H1 (cell line): ENCODE measurements around the gene COG7. TPM values are rescaled to one million over a fixed set of nuclear protein-coding genes. Genes with fewer than 3 reads are reported as not detected.

Experiments used
- CTCF ChIA-PET: fragments of 300-600 bp; sonication (Branson Sonifier 250); formaldehyde crosslinking; loops from one replicate; lab custom pipeline; 2021; ENCODE audit not compliant: partially characterized antibody; lab: Charles Lee
- POLR2A ChIA-PET: fragments of 300-600 bp; sonication (Branson Sonifier 250); formaldehyde crosslinking; loops from one replicate; lab custom pipeline; 2021; ENCODE audit warnings: inconsistent platforms; ENCODE audit not compliant: partially characterized antibody; lab: Charles Lee
- DNase-seq, 2 experiments: peaks; one replicate each; pipeline versions ENCODE4 v3.0.0 to v3.0.0-alpha.2; 2010 to 2022; ENCODE audit warnings: low spot score in 2 of 2, low read depth in 1 of 2, mixed read lengths in 1 of 2
- FAIRE-seq: peaks from 2 replicates; lab custom pipeline; 2011; peaks lifted over from hg19 to GRCh38; lab: Jason Lieb, UNC
- H2AFZ ChIP-seq: 2 replicates; pipeline ENCODE4 v1.8.1; 2012; ENCODE audit warnings: low read length, inconsistent platforms
- H2AK5ac ChIP-seq: 2 replicates; pipeline ENCODE4 v1.6.1; 2013; ENCODE audit warnings: low read depth, low read length
- H2BK120ac ChIP-seq: replicated peaks from 2 replicates; pipeline ENCODE3; 2013; ENCODE audit warnings: low read depth, low read length, inconsistent platforms
- H2BK12ac ChIP-seq: 2 replicates; pipeline ENCODE4 v1.6.1; 2013; ENCODE audit warnings: low read depth, low read length
- H2BK15ac ChIP-seq: 2 replicates; pipeline ENCODE4 v1.6.1; 2013; ENCODE audit warnings: low read length
- H2BK20ac ChIP-seq: 2 replicates; pipeline ENCODE4 v1.6.1; 2013; ENCODE audit warnings: low read length
- H2BK5ac ChIP-seq: 2 replicates; pipeline ENCODE4 v1.6.1; 2013; ENCODE audit warnings: low read depth, low read length
- H3K14ac ChIP-seq: 2 replicates; pipeline ENCODE4 v1.6.1; 2013; ENCODE audit warnings: inconsistent platforms; ENCODE audit not compliant: insufficient read length
- H3K18ac ChIP-seq: 2 replicates; pipeline ENCODE4 v1.6.1; 2013; ENCODE audit warnings: low read length; ENCODE audit errors: extremely low read depth
- H3K23ac ChIP-seq: 2 replicates; pipeline ENCODE4 v1.6.1; 2013; ENCODE audit warnings: inconsistent platforms; ENCODE audit not compliant: insufficient read length
- H3K23me2 ChIP-seq: 2 replicates; pipeline ENCODE4 v1.6.1; 2013; ENCODE audit warnings: low read depth, low read length
- H3K27ac ChIP-seq: 2 replicates; pipeline ENCODE4 v1.6.1; 2011; ENCODE audit warnings: low read depth, low read length, inconsistent platforms
- H3K27me3 ChIP-seq, 4 experiments: replicated peaks in 1 of 4; 1 replicate in 1 of 4; 2 replicates in 3 of 4; pipeline versions ENCODE4 v1.6.1 to v1.8.1; 2011 to 2013; ENCODE audit warnings: low read length in 3 of 4, mild to moderate bottlenecking in 3 of 4, inconsistent platforms in 2 of 4, mixed read lengths in 2 of 4, moderate library complexity in 1 of 4; ENCODE audit not compliant: control insufficient read depth in 3 of 4, insufficient read depth in 3 of 4; ENCODE audit errors: extremely low read depth in 1 of 4
- H3K36me3 ChIP-seq, 4 experiments: 2 replicates each; pipeline versions ENCODE4 v1.6.1 to v1.8.1; 2011 to 2013; ENCODE audit warnings: mild to moderate bottlenecking in 4 of 4, low read length in 3 of 4, moderate library complexity in 2 of 4, control low read depth in 1 of 4, inconsistent platforms in 1 of 4; ENCODE audit not compliant: insufficient read depth in 4 of 4, control insufficient read depth in 2 of 4
- H3K4ac ChIP-seq: replicated peaks from 2 replicates; pipeline ENCODE3; 2013; ENCODE audit warnings: low read length, low read depth, mixed read lengths, inconsistent platforms; ENCODE audit not compliant: insufficient read length
- H3K4me1 ChIP-seq, 4 experiments: replicated peaks in 1 of 4; 1 replicate in 1 of 4; 2 replicates in 3 of 4; pipeline versions ENCODE4 v1.6.1 to v1.8.1; 2011 to 2013; ENCODE audit warnings: low read length in 3 of 4, inconsistent platforms in 2 of 4, mixed read lengths in 1 of 4; ENCODE audit not compliant: insufficient read depth in 4 of 4, control insufficient read depth in 3 of 4
- H3K4me2 ChIP-seq, 2 experiments: 2 replicates each; pipeline versions ENCODE4 v1.6.1 to v1.8.1; 2011 to 2013; ENCODE audit warnings: low read depth in 2 of 2, low read length in 2 of 2, control low read depth in 1 of 2, inconsistent platforms in 1 of 2, mild to moderate bottlenecking in 1 of 2; ENCODE audit not compliant: insufficient read depth in 1 of 2
- H3K4me3 ChIP-seq, 4 experiments: fragments of 200-600, 300-600 bp in 1 of 4; sonication (generic), shearing (Covaris generic), sonication (Bioruptor Twin) in 1 of 4; 2 replicates each; pipeline versions ENCODE4 v1.5.1 to v1.8.1; 2011 to 2016; ENCODE audit warnings: low read length in 4 of 4, low read depth in 3 of 4, control low read depth in 2 of 4, inconsistent platforms in 2 of 4, mild to moderate bottlenecking in 2 of 4, mixed read lengths in 1 of 4, moderate library complexity in 1 of 4; ENCODE audit not compliant: insufficient read depth in 2 of 4; ENCODE audit errors: extremely low read depth in 1 of 4
- H3K56ac ChIP-seq: replicated peaks from 2 replicates; pipeline ENCODE3; 2013; ENCODE audit warnings: low read depth, mild to moderate bottlenecking, mixed read lengths, low read length, inconsistent platforms; ENCODE audit not compliant: insufficient read length
- H3K79me1 ChIP-seq: 2 replicates; pipeline ENCODE4 v1.6.1; 2013; ENCODE audit warnings: low read depth, low read length, control low read depth
- H3K79me2 ChIP-seq, 2 experiments: 2 replicates each; pipeline versions ENCODE4 v1.6.1 to v1.8.1; 2012 to 2013; ENCODE audit warnings: low read length in 2 of 2, mild to moderate bottlenecking in 2 of 2, inconsistent platforms in 1 of 2; ENCODE audit not compliant: insufficient read depth in 2 of 2, control insufficient read depth in 1 of 2
- H3K9ac ChIP-seq, 4 experiments: replicated peaks in 1 of 4; 1 replicate in 1 of 4; 2 replicates in 3 of 4; pipeline versions ENCODE4 v1.6.1 to v1.8.1; 2011 to 2013; ENCODE audit warnings: low read depth in 3 of 4, low read length in 3 of 4, control low read depth in 2 of 4, mild to moderate bottlenecking in 2 of 4, moderate library complexity in 2 of 4, inconsistent platforms in 1 of 4; ENCODE audit errors: extremely low read depth in 1 of 4
- H3K9me3 ChIP-seq, 2 experiments: 2 replicates each; pipeline versions ENCODE4 v1.6.1 to v1.8.1; 2012 to 2013; ENCODE audit warnings: mild to moderate bottlenecking in 2 of 2, moderate library complexity in 2 of 2, control low read depth in 1 of 2, inconsistent platforms in 1 of 2, low read depth in 1 of 2, low read length in 1 of 2, mixed read lengths in 1 of 2; ENCODE audit not compliant: insufficient read depth in 2 of 2
- H4K20me1 ChIP-seq, 2 experiments: replicated peaks in 1 of 2; 2 replicates each; pipeline versions ENCODE3 to v1.8.1; 2011 to 2013; ENCODE audit warnings: inconsistent platforms in 2 of 2, low read length in 2 of 2, mild to moderate bottlenecking in 1 of 2; ENCODE audit not compliant: insufficient read depth in 2 of 2, control insufficient read depth in 1 of 2
- H4K5ac ChIP-seq: 2 replicates; pipeline ENCODE4 v1.6.1; 2013; ENCODE audit warnings: low read length, low read depth, mixed read lengths, inconsistent platforms; ENCODE audit not compliant: insufficient read length
- H4K8ac ChIP-seq: 2 replicates; pipeline ENCODE4 v1.8.0; 2013; ENCODE audit warnings: mild to moderate bottlenecking, moderate library complexity, low read length, inconsistent platforms; ENCODE audit not compliant: insufficient read depth; ENCODE audit errors: extremely low read depth
- H4K91ac ChIP-seq: replicated peaks from 2 replicates; pipeline ENCODE3; 2013; ENCODE audit warnings: low read length, mixed read lengths, inconsistent platforms; ENCODE audit not compliant: insufficient read length
- KDM5A ChIP-seq: fragments of 200-600 bp; IDR thresholded peaks from 2 replicates; pipeline ENCODE4 v1.7.1; 2012; ENCODE audit warnings: mild to moderate bottlenecking, low read length, inconsistent platforms, mixed read lengths
- WGBS, 2 experiments: shearing (Covaris generic) in 1 of 2; methylation state at CpG; one replicate each; pipeline versions ENCODE4 v1.1.6 to v1.1.7; 2013 to 2015; ENCODE audit warnings: low lambda C conversion rate in 2 of 2, mixed read lengths in 2 of 2, inconsistent platforms in 1 of 2, low coverage in 1 of 2, missing lambda C conversion rate in 1 of 2; ENCODE audit not compliant: insufficient replicate concordance in 2 of 2, insufficient coverage in 1 of 2, insufficient read length in 1 of 2; ENCODE audit errors: extremely low coverage in 1 of 2, missing lambda C conversion rate in 1 of 2; 5-methylcytosine and 5-hydroxymethylcytosine counted together
- polyA plus RNA-seq, 7 experiments: library from polyadenylated mRNA; depleted of rRNA in 3 of 7; stranded (reverse) in 5 of 7; unstranded in 2 of 7; fragments of >200 nt in 5 of 7; fragments of 200-250 nt in 2 of 7; gene quantifications; 1 replicate in 5 of 7; 2 replicates in 1 of 7; 4 replicates in 1 of 7; pipeline versions ENCODE4 v1.2.1 to v1.2.3, GENCODE V29; 2011 to 2013; ENCODE audit warnings: missing spikeins in 2 of 7, mixed read lengths in 2 of 7
- total RNA-seq: library from RNA; stranded (reverse); fragmentation: NEBNext Ultra II Directional; extraction: Animal tissue kit (Norgen Biotek cat#: 25700); gene quantifications from 2 replicates; pipeline ENCODE4 v1.2.1, GENCODE V29; 2021

The COG7 gene
- total and polyA plus RNA-seq, 2 of the 8 experiments (the other 6 are each of a cell fraction or from before 2014, with no cell fraction given) = 17.2 to 40.4 TPM

- Histone ChIP-seq H3K79me1 (no peaks in the 10 kb centered on the region), H3K23me2 (no peaks in the 10 kb centered on the region), H3K79me2 (no peaks in the 10 kb centered on the region), H2BK5ac (no peak overlapping the region), H3K4me1 (0 out of 7 replicates have a peak, but pooled peaks cover 0 to 2% (median 0%) of the 10 kb centered on the region in 4 experiments), H2AK5ac (no peak overlapping the region), H3K4ac (no peak overlapping the region), H3K27ac (no peak overlapping the region), H4K8ac (no peak overlapping the region), H3K23ac (no peak overlapping the region), H2BK120ac (no peak overlapping the region), H2BK20ac (no peak overlapping the region), H2BK15ac (no peak overlapping the region; the same call in 1 of the 2 replicates), H4K5ac (no peak overlapping the region), H3K4me2 (no peak overlapping the region), H3K4me3 (no peak overlapping the region), H3K9me3 (no peaks in the 10 kb centered on the region), H4K91ac (no peak overlapping the region), H3K56ac (no peak overlapping the region), H2AFZ (peak overlapping the region; percentile 87; the same call in 1 of the 2 replicates), H3K27me3 (no peaks in the 10 kb centered on the region), H3K36me3 (no peaks in the 10 kb centered on the region), H3K9ac (no peak overlapping the region), H3K18ac (no peak overlapping the region), H3K14ac (no peak overlapping the region), H2BK12ac (0 out of 2 replicates have a peak overlapping the region, but pooled peaks have one; percentile 9), H4K20me1 (no peaks in the 10 kb centered on the region)
- DNase-seq (no peak), FAIRE-seq (no peak)
- CTCF ChIA-PET = interaction anchor here (0.7 to 4.4 kb wide), 4 partner anchors 8 to 182 kb away, joined by 3 to 23 read pairs (median 4); no protein-coding TSS in a partner anchor
- 83% methylated on average over 11 of the region's 11 CpGs; no CpG with 5 or more reads in 1 of the 2 experiments for WGBS, 2 experiments
- TF ChIP-seq KDM5A = no peak
- POLR2A ChIA-PET = interaction anchor here (1.2 kb wide), 1 partner anchor 14 kb away, joined by 4 read pairs; no protein-coding TSS in a partner anchor
These were observed 90.3 kb downstream of the COG7 start for GRCh38 chr16:23362460-23363317.
